Coronary artery (tissue), 2 donors: Measurements from ENCODE around the gene PYCR2.

Source experiments
- DNase-seq: peaks from one replicate; pipeline ENCODE4 v3.0.0-alpha.2; 2017; ENCODE audit warnings: low spot score
- H3K27ac ChIP-seq, 2 donors: fragments of 200-600 bp; sonication (generic); one replicate each; pipeline ENCODE4 v1.5.1; 2016 to 2019
- H3K4me3 ChIP-seq: fragments of 200-600 bp; sonication (generic); 2 replicates; pipeline ENCODE4 v1.5.1; 2016; ENCODE audit warnings: mild to moderate bottlenecking, moderate library complexity
- TF ChIP-seq, protein P1 (sequence below): fragments of 200-600 bp; sonication (generic); IDR thresholded peaks from one replicate; pipeline ENCODE4 v1.5.1; 2019; ENCODE audit warnings: antibody characterized with exemption

PYCR2 gene

DNA sequence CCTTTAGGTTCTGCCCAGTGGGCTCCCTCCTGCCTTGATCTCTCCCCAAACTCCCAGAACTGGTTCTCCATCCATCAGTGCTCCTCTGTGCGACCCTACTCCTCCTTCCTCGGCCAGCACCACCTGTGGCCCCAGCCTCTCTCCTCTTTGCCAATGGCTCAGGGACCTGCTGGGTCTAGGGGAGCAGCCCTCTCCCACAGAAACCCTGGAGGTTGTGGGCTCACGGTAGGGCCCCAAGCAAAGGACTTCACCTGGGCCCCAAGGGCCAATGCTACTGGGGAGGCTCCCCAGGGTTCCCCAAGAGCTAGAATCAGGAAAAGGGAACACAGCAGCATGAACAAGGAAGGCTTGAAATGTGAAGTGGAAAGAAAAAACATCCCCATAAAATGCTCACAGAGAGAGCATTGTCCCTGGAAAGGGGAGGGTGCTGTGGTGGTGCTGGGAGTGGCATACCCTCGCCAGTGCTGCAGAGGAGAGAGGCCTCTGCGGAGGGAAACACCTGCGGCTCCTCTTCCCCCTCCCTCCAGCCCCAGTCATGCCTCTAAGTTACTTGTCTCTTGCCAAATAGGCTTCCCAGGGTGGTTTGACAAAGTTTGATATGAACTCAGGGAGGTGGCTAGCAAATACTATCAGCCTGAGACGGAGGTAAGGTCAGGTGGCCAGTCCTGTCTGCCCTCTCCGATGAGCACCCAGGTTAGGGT, 44.4 kb downstream of the PYCR2 start:
- Histone ChIP-seq H3K4me3 (peak overlapping the region; percentile 96), H3K27ac (peak overlapping the region; percentile 86 to 93)
- no peak for DNase-seq
- TF ChIP-seq, protein P1, sequence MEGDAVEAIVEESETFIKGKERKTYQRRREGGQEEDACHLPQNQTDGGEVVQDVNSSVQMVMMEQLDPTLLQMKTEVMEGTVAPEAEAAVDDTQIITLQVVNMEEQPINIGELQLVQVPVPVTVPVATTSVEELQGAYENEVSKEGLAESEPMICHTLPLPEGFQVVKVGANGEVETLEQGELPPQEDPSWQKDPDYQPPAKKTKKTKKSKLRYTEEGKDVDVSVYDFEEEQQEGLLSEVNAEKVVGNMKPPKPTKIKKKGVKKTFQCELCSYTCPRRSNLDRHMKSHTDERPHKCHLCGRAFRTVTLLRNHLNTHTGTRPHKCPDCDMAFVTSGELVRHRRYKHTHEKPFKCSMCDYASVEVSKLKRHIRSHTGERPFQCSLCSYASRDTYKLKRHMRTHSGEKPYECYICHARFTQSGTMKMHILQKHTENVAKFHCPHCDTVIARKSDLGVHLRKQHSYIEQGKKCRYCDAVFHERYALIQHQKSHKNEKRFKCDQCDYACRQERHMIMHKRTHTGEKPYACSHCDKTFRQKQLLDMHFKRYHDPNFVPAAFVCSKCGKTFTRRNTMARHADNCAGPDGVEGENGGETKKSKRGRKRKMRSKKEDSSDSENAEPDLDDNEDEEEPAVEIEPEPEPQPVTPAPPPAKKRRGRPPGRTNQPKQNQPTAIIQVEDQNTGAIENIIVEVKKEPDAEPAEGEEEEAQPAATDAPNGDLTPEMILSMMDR = no peak

DNA sequence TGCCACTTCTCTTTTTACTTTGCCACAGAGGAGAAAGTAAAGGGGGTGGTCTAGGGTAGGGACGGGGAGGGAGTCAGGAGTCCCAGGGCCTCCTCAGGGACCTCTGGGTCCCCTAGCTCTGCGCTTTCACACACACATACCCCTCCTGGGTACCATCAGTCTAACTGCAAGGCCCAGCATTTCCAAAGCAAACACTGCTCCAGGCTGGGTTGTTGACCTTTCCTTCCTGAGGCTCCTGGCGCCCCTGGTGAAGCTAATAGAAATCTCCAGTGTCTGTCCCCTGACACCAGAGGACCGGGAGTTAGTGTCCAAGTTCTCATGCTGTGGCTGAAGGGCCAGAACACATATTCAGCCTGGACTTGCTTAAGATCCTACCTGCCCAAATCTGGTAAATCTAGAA, 45.8 kb downstream of the PYCR2 start:
- Histone ChIP-seq H3K27ac (peak overlapping the region; percentile 49 to 93), H3K4me3 (peak overlapping the region; percentile 36)
- no peak for DNase-seq
- TF ChIP-seq, protein P1 = no peak

DNA sequence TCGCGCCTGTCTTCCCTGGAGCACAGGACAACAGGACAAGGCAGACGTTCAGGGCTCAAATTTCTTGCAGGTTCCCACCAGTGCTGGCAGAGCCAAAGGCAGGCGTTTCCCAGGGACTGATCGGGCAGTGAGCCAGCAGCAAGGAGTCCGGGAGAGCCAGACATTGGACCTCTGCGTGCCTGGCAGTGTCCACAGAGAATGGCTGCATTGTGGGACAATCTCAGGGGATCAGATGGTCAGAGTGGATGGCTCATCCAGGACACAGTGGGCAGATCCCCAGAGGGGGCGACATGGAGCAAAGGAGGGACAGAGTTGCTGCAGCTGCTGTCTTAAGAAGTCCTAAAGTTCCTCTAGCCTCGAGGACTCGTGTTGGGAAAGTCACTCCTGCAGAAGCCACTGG, 46.5 kb downstream of the PYCR2 start:
- TF ChIP-seq, protein P1 = no peak
- H3K27ac ChIP-seq = peak overlapping the region; percentile 49 to 93
- DNase-seq = no peak

DNA sequence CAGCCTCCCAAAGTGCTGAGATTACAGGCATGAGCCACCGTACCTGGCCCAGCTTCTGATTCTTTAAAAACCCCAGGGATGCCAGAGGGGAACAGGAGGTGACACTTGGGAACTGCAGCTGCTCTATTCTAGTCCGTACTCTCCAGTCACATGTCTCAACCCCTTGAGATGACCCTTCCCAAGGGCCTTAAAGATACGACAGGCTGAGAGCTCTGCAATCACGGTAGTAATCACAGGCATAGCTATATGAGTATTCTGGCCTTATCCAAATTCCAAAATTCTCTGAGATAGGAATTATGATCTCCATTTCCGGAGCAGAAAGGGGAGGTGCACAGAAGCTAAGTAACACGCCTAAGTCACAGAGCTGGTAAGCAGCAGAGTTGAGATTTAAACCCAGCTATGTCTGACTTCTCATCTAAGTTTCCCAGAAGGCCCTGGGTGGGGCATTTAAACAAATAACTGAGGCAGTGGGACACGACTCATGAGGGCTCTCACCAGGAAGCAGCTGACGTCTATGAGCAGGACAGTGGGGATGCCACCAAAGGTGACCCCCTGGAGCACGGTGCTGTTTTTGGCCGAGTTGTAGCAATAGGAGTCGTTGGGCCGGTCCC, 47.0 kb downstream of the PYCR2 start:
- no peak for DNase-seq
- Histone ChIP-seq H3K27ac (peak overlapping the region; percentile 49 to 93), H3K4me3 (peak overlapping the region; percentile 28)
- TF ChIP-seq, protein P1 = no peak

More for the DNA sequence above, 46.5 kb downstream of the PYCR2 start:
- H3K4me3 ChIP-seq = peak overlapping the region; percentile 28

DNA sequence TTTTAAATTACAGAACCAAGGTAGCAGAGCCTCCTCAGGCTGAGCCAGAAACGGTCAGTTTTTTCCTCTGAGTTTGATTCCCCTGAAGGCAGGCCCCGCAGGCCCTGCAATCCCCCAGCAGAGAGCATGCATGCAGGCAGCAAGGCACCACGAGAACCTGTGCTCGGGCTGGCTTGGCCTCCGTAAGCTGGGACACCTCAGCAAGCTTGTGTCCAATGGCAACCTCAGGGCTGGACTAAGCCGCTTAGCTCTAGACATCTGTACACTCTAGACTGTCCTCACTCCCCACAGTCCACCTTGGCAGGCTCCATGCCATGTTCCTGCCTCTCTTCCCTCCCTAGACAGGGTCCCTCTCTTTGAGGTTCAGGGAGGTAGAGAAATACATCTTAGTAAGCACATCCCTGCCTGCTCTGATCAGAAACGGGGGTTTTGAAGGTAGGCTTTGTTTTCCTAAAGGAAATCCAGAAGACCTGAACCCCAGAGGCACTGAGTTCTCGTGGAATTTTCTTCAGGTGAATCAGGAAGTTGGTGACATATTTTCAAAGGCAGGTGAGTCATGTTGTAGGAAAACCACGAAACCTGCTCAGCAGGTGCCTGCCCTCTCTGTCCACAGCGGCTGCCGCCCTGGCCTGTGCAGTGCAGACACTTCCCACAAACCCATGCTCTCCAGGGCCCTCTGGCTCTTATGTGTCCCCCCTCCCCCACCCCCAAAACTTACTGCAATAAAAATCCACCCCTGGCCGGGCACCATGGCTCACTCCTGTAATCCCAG, 48.8 kb downstream of the PYCR2 start:
- no peak overlapping the region for H3K4me3 ChIP-seq
- TF ChIP-seq, protein P1 = no peak
- no peak overlapping the region for H3K27ac ChIP-seq
- no peak for DNase-seq

DNA sequence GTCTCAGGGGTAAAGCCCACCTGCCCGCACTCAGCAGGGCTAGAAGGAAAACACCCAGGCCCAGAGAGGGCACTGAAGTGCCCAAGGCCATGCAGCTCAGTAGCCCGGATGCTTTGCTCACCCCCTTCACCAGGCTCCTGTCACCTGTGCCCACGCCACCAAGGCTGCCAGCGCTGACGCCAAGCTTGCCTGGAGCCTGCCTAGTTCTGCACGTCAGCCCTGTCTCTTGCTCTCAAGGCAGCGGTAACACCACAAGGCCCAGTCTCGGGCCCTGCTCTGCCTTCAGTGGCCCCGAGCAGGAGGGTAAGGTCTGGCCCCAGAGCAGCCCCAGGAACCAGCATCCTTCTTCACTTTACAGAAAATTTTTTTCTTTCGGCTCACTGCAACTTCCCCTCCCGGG, 49.6 kb downstream of the PYCR2 start:
- no peak for DNase-seq
- TF ChIP-seq, protein P1 = no peak
- Histone ChIP-seq H3K4me3 (no peak overlapping the region), H3K27ac (no peak overlapping the region)
